SH-SY5Y (cell line): Measurements from ENCODE around the gene SLC1A5.

Source experiments
- GATA2 ChIP-seq: IDR thresholded peaks from 2 replicates; pipeline ENCODE4 v1.6.1; 2011; ENCODE audit warnings: mild to moderate bottlenecking, low read depth, low read length
- GATA3 ChIP-seq: IDR thresholded peaks from 2 replicates; pipeline ENCODE4 v1.6.1; 2011; ENCODE audit warnings: low read depth, mild to moderate bottlenecking, low read length, moderate library complexity

DNA sequence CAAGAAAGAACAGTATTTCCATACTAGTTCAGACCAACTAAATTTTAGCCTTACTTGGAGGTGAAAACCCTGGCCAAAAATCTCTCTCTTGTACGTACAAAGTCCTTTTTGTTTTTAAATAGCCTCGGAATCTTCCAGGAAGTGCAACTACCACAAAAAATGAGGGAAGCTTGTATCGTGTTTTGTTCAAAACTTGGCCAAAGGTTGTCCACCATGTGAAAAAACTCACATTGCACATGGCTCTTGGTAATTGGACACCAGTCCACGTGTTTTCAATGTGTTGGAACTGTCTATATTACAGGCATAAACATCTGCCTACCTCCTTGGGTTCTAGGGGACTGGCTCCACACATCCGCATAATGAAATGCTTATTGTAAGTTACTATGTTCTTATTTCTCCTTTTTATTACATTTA lies 27.0 kb downstream of the SLC1A5 start:
- no peak for TF ChIP-seq GATA2
- TF ChIP-seq GATA3 = no peak
